Heart left ventricle (tissue), 16 donors: ENCODE data around the gene TTLL13. TPM values are rescaled to one million over a fixed set of nuclear protein-coding genes. Genes with fewer than 3 reads are reported as not detected.
"Not testable (repeated sequence)": the region's sequence is repeated elsewhere in the genome, so short reads cannot be mapped to it uniquely, and the experiment has no call there.

Experiments used
- ATAC-seq, 4 donors: fragments of 200-7000 bp; cut with Tn5 transposase; one replicate each; pipeline ENCODE4 v1.9.1; 2020 to 2022; ENCODE audit warnings: moderate library complexity in 4 of 4, mild to moderate bottlenecking in 3 of 4, moderate number of reproducible peaks in 1 of 4
- DNase-seq, 5 donors: peaks; one replicate each; pipeline ENCODE4 v3.0.0-alpha.2; 2020
- H3K27ac ChIP-seq, 12 donors: fragments of 200-600 bp; sonication (generic) in 4 of 12; one replicate each; pipeline versions ENCODE4 v1.5.0 to v1.8.0; 2016 to 2022; ENCODE audit warnings: mild to moderate bottlenecking in 2 of 12
- H3K27me3 ChIP-seq, 9 donors: fragments of 200-600 bp; sonication (generic) in 2 of 9; one replicate each; pipeline versions ENCODE4 v1.5.1 to v1.8.0; 2016 to 2022; ENCODE audit warnings: mild to moderate bottlenecking in 3 of 9
- H3K36me3 ChIP-seq, 9 donors: fragments of 200-600 bp; sonication (generic) in 2 of 9; one replicate each; pipeline versions ENCODE4 v1.5.0 to v1.8.0; 2018 to 2022; ENCODE audit warnings: mild to moderate bottlenecking in 2 of 9
- H3K4me1 ChIP-seq, 12 donors: fragments of 200-600 bp; sonication (generic) in 4 of 12; one replicate each; pipeline versions ENCODE4 v1.5.0 to v1.8.0; 2016 to 2022; ENCODE audit warnings: mild to moderate bottlenecking in 3 of 12
- H3K4me3 ChIP-seq, 12 donors: fragments of 200-600 bp; sonication (generic) in 4 of 12; one replicate each; pipeline versions ENCODE4 v1.5.0 to v1.8.0; 2017 to 2022; ENCODE audit warnings: mild to moderate bottlenecking in 9 of 12, moderate library complexity in 4 of 12
- H3K9me3 ChIP-seq, 12 donors: fragments of 200-600 bp; sonication (generic) in 4 of 12; one replicate each; pipeline versions ENCODE4 v1.5.0 to v1.8.0; 2016 to 2022; ENCODE audit warnings: mild to moderate bottlenecking in 1 of 12
- POLR2A ChIP-seq, 2 donors: fragments of 450-650 bp; IDR thresholded peaks; one replicate each; pipeline ENCODE4 v1.6.1; 2017; ENCODE audit warnings: antibody characterized with exemption in 2 of 2, mild to moderate bottlenecking in 2 of 2, moderate library complexity in 2 of 2
- WGBS, 4 donors: extraction: QIAGEN DNeasy Blood & Tissue Kit in 2 of 4; methylation state at CpG; one replicate each; pipeline versions ENCODE4 v1.1.5 to v1.1.7; 2013 to 2018; 5-methylcytosine and 5-hydroxymethylcytosine counted together
- intact Hi-C, 10 donors: fragments of 100-400 bp; cut with DNase I; formaldehyde crosslinking; loops; one replicate each; pipeline versions ENCODE4 v1.11.1 to v1.14.2; 2022
- polyA plus RNA-seq, 2 donors: library from polyadenylated mRNA; stranded (reverse); fragments of 200-250 nt; gene quantifications; one replicate each; pipeline ENCODE4 v1.2.3, GENCODE V29; 2013
- total RNA-seq, 9 donors: library from RNA; depleted of rRNA in 2 of 9; stranded (reverse); fragments of >200 nt in 2 of 9; fragmentation: NEBNext Ultra II Directional in 3 of 9; extraction: Animal tissue kit (Norgen Biotek cat#: 25700) in 3 of 9; gene quantifications; one replicate each; pipeline versions ENCODE4 v1.1.0 to v1.2.4, GENCODE V29; 2016 to 2023
- TF ChIP-seq, protein P1 (sequence below), 12 donors: fragments of 200-600 bp; sonication (generic) in 4 of 12; IDR thresholded peaks; one replicate each; pipeline versions ENCODE4 v1.5.0 to v1.8.0; 2018 to 2022; ENCODE audit warnings: antibody characterized with exemption in 12 of 12, mild to moderate bottlenecking in 5 of 12
- donor health status: ischemic (EF 13 %, LVEDD 7.1; RV severe dilation, severe dysfunction).
- donor health status: healthy with polysubstance abuse.
- donor health status: DM: no; HTN: yes; CAD: no.
- donor health status: DM: no; HTN: no; CAD: no.
- donor health status: ischemic (EF 25% LVEDD 6.9; RV normal size, moderate dysfunction).
- donor health status: ischemic (EF 25% LVEDD 5.7; RV mildly dilated, moderate dysfunction).
- donor health status: healthy.
- donor health status: DM: yes; HTN: yes; CAD: no.
- donor health status: ischemic (EF 35%, LVEDD 5.7; RV mildly dilated, moderate dysfunction).
- donor health status: nonischemic (EF 11% LVEDD 7.7; RV severe dilation, severe dysfunction).
- donor health status: DM: yes; HTN: yes; CAD: no.
- donor health status: PGD.
- donor health status: ischemic (EF 29% LVEDD 5.4; RV normal size, mild dysfunction).
- donor health status: nonischemic (EF 23%, LVEDD 6.1; RV moderate dilation, normal function).

TTLL13 gene
- total and polyA plus RNA-seq, 11 donors, result 0.07 to 0.35 (median 0.14) TPM; not detected in 5

DNA sequence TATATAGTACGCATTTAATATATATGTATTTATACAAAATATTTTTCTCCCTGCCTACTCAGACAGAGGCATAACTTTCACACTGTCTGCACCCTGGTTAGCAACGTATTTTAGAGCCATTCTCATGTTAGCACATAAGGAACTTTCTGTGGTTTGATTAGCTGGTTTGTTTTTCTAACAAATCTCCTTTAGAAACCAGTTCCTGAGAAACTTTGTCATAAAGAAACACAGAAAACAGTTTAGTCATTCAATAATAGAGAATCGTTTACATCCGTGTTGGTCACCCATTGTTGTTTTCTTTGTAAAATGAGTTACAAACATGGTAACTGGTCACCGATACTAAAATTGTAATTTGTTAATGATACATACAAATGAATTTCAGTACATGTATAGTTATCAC, 10.2 kb downstream of the TTLL13 start:
- no peaks in the 10 kb centered on the region for H3K9me3 ChIP-seq
- intact Hi-C loops, result no loop called here
- DNase-seq (no peak), ATAC-seq (no peak)
- no peak overlapping the region for H3K4me3 ChIP-seq
- no peak overlapping the region for H3K27ac ChIP-seq
- no peaks in the 10 kb centered on the region for H3K27me3 ChIP-seq
- H3K4me1 ChIP-seq, result peaks cover 0 to 6% (median 4%) of the 10 kb centered on the region in 12 donors
- H3K36me3 ChIP-seq, result no peaks in the 10 kb centered on the region
- TF ChIP-seq, protein P1, sequence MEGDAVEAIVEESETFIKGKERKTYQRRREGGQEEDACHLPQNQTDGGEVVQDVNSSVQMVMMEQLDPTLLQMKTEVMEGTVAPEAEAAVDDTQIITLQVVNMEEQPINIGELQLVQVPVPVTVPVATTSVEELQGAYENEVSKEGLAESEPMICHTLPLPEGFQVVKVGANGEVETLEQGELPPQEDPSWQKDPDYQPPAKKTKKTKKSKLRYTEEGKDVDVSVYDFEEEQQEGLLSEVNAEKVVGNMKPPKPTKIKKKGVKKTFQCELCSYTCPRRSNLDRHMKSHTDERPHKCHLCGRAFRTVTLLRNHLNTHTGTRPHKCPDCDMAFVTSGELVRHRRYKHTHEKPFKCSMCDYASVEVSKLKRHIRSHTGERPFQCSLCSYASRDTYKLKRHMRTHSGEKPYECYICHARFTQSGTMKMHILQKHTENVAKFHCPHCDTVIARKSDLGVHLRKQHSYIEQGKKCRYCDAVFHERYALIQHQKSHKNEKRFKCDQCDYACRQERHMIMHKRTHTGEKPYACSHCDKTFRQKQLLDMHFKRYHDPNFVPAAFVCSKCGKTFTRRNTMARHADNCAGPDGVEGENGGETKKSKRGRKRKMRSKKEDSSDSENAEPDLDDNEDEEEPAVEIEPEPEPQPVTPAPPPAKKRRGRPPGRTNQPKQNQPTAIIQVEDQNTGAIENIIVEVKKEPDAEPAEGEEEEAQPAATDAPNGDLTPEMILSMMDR (IDR thresholded peaks at IDR 0.05), result no peak
- TF ChIP-seq POLR2A (IDR thresholded peaks at IDR 0.05), result no peak
- WGBS, 4 donors, result 89 to 91% (median 89%) methylated on average over 5 of the region's 5 CpGs

DNA sequence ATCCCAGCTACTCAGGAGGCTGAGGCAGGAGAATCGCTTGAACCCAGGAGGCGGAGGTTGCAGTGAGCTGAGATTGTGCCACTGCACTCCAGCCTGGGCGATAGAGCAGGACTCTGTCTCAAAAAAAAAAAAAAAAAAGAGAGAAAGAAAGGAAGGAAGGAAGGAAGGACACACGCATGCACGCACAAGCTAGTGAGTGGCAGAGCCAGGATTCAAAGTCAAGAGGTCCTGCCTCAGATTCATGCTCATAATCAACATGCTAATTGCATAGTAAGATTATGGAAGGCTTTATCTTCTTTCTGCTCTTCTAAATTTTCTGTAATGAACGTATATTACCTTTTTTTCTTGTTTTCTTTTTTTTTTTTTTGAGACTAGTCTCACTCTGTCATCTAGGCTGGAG, 11.4 kb downstream of the TTLL13 start:
- H3K9me3 ChIP-seq, H3K4me3 ChIP-seq, ATAC-seq, intact Hi-C loops, DNase-seq, H3K36me3 ChIP-seq, H3K27ac ChIP-seq, H3K27me3 ChIP-seq: not testable (repeated sequence)
- WGBS, 4 donors, result 79 to 85% (median 81%) methylated on average over 6 of the region's 6 CpGs
- peaks cover 0 to 13% (median 8%) of the 10 kb centered on the region in 12 donors for H3K4me1 ChIP-seq

DNA sequence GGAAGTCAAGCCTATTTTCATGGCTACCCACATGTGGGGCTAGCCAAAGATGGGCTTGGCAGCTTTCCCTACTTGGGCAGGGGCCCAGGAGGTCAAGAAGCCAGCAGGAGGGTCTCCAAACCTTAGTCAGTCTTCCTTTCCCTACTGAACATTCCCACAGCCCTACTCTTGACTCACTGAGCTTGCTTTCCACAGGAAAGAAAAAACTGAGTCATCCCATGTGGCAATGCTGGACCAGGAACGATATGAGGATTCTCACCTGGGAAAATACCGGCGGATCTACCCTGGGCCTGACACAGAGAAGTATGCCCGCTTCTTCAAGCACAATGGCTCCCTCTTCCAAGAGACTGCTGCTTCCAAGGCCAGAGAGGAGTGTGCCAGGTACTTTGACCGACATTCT, 12.5 kb downstream of the TTLL13 start:
- H3K36me3 ChIP-seq, result peaks cover 0 to under 1% (median 0%) of the 10 kb centered on the region in 9 donors
- H3K27ac ChIP-seq, result no peak overlapping the region
- DNase-seq, result no peak
- TF ChIP-seq, protein P1 (IDR thresholded peaks at IDR 0.05), result no peak
- TF ChIP-seq POLR2A (IDR thresholded peaks at IDR 0.05), result no peak
- intact Hi-C loops, result no loop called here
- no peaks in the 10 kb centered on the region for H3K27me3 ChIP-seq
- no peak for ATAC-seq
- H3K4me1 ChIP-seq, result peaks cover 0 to 17% (median 12%) of the 10 kb centered on the region in 12 donors
- WGBS, 4 donors, result 85 to 94% (median 90%) methylated on average over 5 of the region's 5 CpGs
- no peaks in the 10 kb centered on the region for H3K9me3 ChIP-seq
- H3K4me3 ChIP-seq, result no peak overlapping the region

GRCh38 chr15:90262426-90262825, 13.1 kb downstream of the TTLL13 start:
- Histone ChIP-seq H3K4me1 (peaks cover 0 to 23% (median 18%) of the 10 kb centered on the region in 12 donors), H3K36me3 (peaks cover 0 to 6% (median 2%) of the 10 kb centered on the region in 9 donors), H3K4me3 (no peak overlapping the region), H3K9me3 (no peaks in the 10 kb centered on the region), H3K27ac (no peak overlapping the region), H3K27me3 (no peaks in the 10 kb centered on the region)
- no peak for ATAC-seq
- no peak for DNase-seq
- intact Hi-C loops, result no loop called here
- TF ChIP-seq, protein P1 (IDR thresholded peaks at IDR 0.05), result no peak
- no peak for TF ChIP-seq POLR2A (IDR thresholded peaks at IDR 0.05)
- WGBS, 4 donors, result 75 to 83% (median 79%) methylated on average over 5 of the region's 5 CpGs

GRCh38 chr15:90264671-90265070, 15.3 kb downstream of the TTLL13 start:
- Histone ChIP-seq H3K27me3 (no peaks in the 10 kb centered on the region), H3K4me1 (peaks cover 0 to 43% (median 37%) of the 10 kb centered on the region in 12 donors), H3K9me3 (no peaks in the 10 kb centered on the region), H3K4me3 (peak overlapping the region; percentile 36 to 95 (median 72)), H3K27ac (peak overlapping the region; percentile 90 to 100 (median 96)), H3K36me3 (peaks cover 0 to 28% (median 14%) of the 10 kb centered on the region in 9 donors)
- DNase-seq, result no peak
- WGBS, 4 donors, result 43 to 56% (median 52%) methylated on average over 4 of the region's 4 CpGs
- intact Hi-C loops, result loop anchor here in 4 of 10 donors (1.0 to 5.0 kb wide), 3 partner anchors 30 to 32 kb away; partner anchors contain the start of genes GDPGP1 (in 4 of the 4) and CIB1 (in 1 of the 4)
- TF ChIP-seq POLR2A (IDR thresholded peaks at IDR 0.05), result no peak
- TF ChIP-seq, protein P1 (IDR thresholded peaks at IDR 0.05), result no peak
- ATAC-seq, result peak in 2 of 4 donors; percentile 4 to 7
